ENCODE results near the gene CTIF.

- TF ChIP-seq CTCF (IDR thresholded peaks at IDR 0.05) (no peak), POLR2A (IDR thresholded peaks at IDR 0.05) (no peak)
These were observed 250.5 kb downstream of the CTIF start for GRCh38 chr18:48789259-48789812.
